Thyroid gland (tissue), 4 donors: ENCODE data around the gene C4orf50.

Source experiments
- POLR2A ChIP-seq, 2 donors: fragments of 450-650 bp; IDR thresholded peaks; one replicate each; pipeline ENCODE4 v1.6.1; 2017; ENCODE audit warnings: antibody characterized with exemption in 2 of 2, mild to moderate bottlenecking in 2 of 2, moderate library complexity in 1 of 2
- TF ChIP-seq, protein P1 (sequence below), 6 experiments: fragments of 200-600 bp in 3 of 6; fragments of 450-650 bp in 3 of 6; sonication (generic) in 3 of 6; IDR thresholded peaks; one replicate each; pipeline ENCODE4 v1.5.1; 2016 to 2019; ENCODE audit warnings: antibody characterized with exemption in 6 of 6, mild to moderate bottlenecking in 2 of 6, inconsistent platforms in 1 of 6, moderate library complexity in 1 of 6

DNA sequence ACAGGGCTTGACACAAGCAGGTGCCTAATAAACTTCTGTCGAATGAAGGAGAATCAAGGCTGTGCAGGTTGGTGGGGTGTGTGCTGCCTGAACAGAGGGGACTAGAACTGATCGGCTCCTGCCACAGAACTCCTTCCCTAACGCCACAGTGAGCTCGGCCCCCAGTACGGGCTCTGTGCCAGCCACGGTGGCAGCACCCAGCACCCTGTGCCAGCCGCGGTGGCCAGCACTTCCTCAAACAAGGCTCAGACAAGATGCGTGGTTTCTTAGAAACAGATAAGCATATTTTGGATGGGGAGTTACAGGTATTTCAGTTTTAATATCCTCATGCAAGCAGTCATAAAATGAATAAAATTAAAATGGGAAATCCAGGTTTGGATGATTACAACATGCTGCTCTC, 26.0 kb upstream of the C4orf50 start:
- TF ChIP-seq, protein P1, sequence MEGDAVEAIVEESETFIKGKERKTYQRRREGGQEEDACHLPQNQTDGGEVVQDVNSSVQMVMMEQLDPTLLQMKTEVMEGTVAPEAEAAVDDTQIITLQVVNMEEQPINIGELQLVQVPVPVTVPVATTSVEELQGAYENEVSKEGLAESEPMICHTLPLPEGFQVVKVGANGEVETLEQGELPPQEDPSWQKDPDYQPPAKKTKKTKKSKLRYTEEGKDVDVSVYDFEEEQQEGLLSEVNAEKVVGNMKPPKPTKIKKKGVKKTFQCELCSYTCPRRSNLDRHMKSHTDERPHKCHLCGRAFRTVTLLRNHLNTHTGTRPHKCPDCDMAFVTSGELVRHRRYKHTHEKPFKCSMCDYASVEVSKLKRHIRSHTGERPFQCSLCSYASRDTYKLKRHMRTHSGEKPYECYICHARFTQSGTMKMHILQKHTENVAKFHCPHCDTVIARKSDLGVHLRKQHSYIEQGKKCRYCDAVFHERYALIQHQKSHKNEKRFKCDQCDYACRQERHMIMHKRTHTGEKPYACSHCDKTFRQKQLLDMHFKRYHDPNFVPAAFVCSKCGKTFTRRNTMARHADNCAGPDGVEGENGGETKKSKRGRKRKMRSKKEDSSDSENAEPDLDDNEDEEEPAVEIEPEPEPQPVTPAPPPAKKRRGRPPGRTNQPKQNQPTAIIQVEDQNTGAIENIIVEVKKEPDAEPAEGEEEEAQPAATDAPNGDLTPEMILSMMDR (IDR thresholded peaks at IDR 0.05): no peak
- no peak for TF ChIP-seq POLR2A (IDR thresholded peaks at IDR 0.05)
